HG02610 (cell line): ENCODE data around the gene COL5A2.
A peak's percentile ranks its signal among the peaks of the same experiment; 100 is the strongest.

Source experiments
- ATAC-seq: cut with Tn5 transposase; IDR thresholded peaks from one replicate; pipeline ENCODE4 v1.9.1; 2021; ENCODE audit warnings: mild to moderate bottlenecking, moderate library complexity; ENCODE audit not compliant: unreplicated experiment

The COL5A2 gene

DNA sequence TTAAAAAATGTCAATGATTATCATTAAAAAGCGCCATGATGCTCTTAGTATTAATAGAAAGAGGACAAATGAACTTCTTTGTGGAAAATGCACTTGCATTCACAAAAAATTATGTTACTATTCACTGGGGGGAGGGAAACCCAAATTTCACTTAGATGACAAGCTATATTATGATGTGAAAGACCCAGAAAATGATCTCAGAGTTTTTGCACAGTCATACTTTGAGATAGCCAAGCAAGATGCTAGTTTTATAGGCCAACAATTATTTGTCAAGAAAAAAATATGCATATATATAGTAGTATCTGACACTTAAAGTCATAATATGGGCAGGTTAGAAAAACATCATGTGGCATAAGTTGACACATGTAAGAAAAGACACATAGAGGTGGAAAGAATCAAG lies 31.6 kb downstream of the COL5A2 start:
- ATAC-seq: no peak

DNA sequence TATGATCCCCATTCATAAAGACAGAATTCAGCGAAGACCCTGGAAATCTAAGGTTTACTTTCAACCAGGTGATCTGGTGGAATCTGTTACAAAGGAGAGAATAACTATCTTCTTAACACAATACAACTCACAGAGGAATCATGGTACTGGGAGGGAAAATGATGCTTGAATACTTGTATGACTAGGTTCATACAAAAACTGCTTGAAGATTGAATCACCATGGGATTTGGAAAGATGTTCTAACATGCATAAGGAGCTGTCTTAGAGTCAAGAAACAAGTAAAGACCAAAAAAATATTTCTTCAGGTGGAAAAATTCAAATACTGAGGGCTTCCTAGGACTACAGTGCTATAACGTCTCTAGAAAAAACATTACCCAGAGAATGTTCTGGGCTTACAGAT lies 32.2 kb downstream of the COL5A2 start:
- no peak for ATAC-seq

DNA sequence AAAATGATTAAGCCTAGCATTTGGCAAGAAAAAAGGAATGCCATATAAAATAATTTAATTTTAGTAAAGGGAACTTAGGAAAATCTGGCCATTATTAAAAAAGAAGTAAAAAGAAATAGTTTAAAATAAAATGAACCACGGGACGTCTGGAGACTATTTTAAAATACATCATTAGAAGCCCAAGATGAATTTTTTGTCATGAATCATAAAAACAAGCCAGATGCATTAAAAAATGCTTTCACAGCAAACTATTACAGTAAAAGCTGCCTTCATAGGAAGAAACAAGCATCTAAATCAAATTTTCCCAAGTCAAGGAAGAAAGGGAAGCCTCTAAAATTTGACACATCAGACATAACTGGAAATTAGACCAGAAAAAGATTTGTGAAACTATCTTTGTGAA lies 33.0 kb downstream of the COL5A2 start:
- ATAC-seq: no peak

DNA sequence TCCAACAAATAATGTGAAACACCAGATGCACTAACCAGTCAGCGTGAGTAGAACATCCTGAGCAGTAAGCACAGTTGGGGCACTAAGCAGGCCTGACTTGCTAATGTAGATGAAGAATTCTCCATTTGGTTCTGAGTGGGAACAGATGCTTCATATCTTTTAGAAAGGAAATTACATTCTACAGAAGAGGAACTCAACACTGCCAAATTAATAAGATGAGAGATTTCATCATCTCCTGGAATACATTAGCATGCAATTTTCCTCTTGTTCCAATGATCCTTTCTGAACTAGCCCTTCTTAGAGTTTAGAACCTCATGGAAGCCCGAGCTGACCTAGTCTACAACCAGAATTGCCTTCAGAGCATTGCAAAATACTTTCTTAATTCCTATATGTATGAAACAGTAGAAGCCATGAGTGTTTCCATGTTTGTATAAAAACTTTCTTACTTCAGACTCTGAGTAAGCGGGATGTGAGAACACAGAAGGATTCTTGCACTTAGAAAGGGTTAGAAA lies 34.8 kb downstream of the COL5A2 start:
- ATAC-seq: no peak

DNA sequence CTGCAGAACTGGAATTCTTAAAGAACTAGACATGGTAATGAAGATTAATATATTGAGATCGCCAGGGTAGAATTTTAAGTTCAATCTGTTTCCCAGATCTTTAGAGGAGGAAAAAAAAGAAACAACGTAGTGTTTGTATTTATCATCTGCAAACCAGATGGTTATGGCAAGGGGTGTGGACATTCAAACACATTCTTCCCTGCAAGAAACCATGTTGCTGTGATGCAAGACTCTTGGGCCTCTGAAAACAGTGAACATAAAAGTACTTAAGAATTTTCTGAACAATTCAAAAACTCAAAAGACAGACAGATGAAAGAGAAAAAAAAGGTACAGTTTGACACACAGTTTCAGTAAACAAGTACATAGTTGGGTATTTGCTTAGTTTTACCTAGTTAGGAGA lies 35.6 kb downstream of the COL5A2 start:
- no peak for ATAC-seq

DNA sequence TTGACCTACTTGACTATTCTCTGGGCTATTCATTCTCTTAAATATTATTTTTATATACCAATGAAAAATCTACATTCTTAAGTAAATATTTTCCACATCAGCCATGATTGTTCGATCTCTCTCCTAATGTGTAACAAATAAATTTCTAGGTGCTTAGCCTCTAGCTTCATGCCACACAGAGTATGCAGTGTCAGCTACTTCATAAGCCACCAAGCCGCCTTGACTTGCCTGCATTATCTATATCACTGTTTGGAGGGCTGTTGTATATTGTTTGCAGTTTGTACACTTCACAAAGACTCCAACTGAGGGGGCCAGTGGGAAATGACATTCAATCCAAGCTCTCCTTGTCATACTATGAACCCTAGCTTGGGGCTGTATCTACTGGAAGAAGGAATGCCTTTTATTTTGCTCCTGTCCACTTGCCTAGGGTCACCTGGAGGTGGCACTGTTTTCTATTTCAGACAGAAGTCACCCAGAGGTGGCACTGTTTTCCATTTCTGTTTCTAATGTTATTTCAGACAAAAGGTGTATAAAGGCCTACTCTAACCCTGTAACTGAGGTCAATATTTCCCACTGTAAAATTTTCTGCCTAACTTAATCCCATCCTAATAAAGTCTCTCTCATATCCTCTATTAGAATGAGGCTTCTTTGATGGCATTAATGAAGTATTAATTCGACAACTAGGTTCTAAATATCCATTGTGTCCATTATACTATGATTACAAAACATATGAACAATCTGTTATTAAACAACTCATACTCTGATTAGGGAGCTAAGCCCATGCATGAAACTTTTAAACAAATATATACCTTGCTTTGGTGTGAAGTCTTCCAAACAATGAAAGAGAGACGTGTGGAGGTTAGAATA lies 36.4 kb downstream of the COL5A2 start:
- peak; percentile 95 for ATAC-seq

DNA sequence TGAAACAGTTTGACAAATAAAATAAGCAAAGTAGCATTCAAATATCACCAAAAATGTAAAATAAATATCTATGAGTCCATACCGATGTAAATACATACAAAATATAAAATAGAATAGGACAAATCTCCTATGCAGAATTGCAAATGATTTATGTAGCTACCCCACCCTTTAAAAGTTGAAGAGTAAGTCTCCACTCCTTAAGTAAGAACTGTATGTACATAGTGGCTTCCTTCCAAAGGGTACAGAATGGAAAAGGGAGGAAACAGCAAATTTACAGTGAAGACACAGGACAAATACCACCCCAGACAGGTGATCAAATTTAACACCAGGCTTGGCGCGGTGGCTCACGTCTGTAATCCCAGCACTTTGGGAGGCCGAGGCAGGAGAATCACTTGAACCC lies 40.8 kb downstream of the COL5A2 start:
- no peak for ATAC-seq

DNA sequence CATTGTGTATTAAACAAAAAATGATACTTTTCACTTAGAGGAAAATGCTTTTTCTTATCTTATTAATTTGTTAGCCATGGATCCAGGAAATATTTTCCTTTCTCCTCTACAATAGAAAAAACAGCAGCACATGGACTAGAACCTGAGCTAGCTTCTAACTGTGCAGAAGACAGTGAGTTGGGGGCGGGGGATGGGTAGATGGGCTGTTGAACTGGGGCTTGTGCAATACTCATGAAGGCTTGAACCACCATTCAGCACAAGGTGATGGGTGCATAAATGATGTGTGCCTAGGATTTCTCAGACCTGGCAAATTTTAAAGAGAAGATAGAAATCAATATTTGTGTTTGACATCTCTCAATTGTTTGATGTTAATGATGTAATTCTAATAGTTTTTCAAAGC lies 42.0 kb downstream of the COL5A2 start:
- no peak for ATAC-seq

DNA sequence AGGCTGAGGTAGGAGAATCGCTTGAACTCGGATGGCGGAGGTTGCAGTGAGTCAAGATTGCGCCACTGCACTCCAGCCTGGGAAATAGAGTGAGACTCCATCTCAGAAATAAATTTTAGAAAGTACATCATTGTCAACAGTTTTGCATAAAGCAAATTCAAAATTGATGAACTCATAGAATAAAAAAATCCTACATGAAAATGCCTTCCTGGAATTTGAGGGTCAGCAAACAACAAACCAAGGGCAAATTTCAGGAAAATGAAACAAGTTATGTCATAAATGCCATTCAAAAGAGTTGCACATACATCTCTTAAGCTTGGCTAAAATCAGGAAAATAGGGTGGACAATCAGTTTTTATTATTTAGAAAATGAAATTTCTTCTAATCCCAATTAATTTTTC lies 45.1 kb downstream of the COL5A2 start:
- ATAC-seq: no peak

DNA sequence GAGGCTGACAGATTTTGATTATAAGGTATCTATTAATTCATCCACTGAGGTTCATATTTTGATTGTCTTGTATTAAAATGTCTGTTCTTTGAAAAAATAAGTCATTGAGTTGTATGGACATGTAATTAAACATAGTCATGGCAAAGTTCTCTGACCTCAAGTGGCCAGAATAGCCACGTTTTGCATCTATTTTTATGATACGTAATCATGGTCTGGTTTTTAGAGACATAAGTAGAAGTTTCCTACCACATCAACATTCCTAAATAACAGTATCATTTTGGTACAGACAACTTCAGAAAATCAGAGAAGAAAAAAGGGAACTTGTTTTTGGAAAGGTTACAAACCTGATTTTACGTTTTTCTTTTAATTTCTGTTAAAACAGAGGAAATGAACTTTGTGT lies 47.6 kb downstream of the COL5A2 start:
- ATAC-seq: no peak

DNA sequence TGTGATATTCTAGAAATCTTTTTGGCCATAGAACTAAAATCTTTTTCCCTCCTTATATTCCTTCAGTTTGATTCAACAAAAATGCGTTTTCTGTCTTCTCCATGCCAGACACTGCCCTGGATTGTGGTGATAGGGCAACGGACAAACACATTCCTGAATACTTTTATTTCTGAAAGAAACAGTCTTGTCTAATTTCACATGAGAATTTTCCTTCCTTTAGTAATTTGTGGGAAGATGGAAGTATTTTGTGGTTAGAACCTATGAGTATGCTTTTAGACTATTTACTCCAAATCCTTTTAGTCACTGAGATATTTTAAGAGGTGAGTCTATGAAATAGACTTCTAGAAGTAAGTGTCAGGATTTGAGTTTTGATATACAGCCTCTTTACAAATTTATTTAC lies 49.6 kb downstream of the COL5A2 start:
- no peak for ATAC-seq

DNA sequence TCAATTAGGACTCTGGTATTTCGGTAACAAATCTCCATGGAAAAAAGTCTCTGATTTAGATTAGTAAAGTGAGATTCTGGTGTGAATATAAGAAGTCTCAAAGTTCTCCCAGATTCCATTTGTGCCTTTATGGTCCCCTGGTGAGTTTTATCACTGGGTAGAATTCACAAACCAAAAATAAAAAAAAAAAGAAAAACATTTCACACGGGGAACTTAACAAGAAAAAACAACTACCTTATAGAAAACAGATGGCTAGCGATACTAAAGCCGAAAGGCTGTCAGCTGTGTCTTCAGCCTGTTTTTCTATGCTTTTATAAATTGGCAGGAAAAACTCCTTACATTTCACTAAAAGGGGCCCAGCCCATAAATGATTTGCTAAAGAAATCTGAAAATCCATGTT lies 50.6 kb downstream of the COL5A2 start:
- no peak for ATAC-seq

DNA sequence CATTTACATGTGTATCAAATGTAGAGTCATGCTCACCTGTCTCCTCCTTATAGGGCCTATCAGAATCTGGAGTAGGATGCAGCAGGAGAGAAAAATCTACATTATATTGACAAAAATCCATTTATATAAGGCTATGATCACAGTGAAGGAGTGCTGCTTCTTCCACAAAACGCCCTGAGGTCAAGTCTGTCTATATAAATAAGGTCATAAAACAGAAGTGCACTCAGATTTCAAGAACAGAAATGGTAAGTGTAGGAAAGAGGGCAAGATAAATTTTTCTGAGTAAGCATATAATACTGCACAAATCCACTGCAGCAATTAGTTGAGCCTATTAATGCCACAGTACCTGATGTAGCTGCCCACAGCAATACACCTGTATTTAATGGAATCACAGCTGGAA lies 51.8 kb downstream of the COL5A2 start:
- no peak for ATAC-seq

DNA sequence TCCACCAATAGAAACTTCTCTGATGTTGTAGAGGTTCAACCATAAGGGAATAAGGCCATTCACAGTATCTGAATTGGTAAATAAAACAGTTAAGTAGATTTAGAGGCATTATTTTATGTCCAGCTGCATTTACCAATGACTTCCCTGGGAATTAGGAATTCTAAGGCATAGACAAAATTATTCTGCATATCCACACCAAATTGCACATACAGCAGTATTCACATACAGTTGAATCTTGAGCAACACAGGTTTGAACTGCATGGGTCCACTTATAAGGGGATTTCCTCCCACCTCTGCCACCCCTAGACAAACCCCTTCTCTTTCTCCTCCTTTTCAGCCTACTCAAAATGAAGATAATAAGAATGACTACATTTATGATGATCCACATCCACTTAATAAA lies 54.4 kb downstream of the COL5A2 start:
- no peak for ATAC-seq

DNA sequence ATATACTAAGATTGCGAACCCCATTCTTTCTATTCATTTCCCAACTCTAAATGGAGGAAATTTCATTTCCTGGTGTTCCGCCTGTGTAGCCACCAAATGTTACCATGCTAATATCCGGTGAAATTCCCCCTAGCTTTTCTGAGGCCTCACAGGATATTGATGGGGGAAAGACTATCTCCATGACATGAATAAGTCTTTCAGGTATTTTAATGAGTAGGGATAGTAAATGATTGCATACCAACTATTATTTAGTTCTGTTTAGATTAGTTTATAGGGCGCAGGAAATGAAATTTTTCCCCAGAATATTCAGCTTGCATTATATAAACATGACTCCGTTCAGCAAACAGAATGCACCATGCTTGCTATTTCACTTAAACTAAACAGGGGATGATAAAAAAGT lies 55.4 kb downstream of the COL5A2 start:
- no peak for ATAC-seq

DNA sequence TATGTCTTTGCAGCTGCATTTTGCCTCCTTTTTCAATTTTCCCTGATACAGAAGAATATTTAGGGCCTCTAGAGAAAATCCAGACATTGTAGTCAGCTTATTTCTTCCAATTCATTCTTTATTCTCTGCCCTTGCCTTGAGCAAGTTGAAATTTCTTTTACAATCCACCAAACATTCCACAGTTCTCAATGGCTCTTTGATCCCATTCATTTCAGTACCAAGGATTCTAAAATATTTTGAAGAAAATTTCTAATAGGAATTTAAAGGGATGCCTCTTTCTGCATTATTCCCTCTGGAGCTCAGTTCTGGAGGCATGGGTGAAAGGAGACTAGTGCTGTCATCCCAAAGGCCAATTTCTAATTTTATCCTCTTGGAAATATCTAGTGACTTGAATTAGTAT lies 61.2 kb downstream of the COL5A2 start:
- no peak for ATAC-seq

DNA sequence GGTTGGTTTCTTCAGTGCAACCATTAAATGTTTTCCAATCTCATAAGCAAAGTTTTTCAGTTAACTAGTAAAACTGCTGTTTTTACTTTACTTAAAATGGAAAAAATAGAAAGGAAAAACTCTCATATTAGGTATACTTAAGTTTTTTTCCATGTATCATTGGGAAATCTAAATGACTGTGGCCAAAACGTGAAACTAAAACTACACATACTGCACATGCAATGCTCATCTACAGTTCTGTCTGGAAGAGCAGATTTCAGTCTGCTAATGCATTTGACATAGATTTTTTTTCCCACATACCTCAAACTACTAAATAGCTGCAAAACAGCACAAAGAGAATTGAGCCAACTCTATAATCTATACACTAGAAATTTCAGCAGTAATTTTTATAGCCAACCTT lies 62.6 kb downstream of the COL5A2 start:
- no peak for ATAC-seq

DNA sequence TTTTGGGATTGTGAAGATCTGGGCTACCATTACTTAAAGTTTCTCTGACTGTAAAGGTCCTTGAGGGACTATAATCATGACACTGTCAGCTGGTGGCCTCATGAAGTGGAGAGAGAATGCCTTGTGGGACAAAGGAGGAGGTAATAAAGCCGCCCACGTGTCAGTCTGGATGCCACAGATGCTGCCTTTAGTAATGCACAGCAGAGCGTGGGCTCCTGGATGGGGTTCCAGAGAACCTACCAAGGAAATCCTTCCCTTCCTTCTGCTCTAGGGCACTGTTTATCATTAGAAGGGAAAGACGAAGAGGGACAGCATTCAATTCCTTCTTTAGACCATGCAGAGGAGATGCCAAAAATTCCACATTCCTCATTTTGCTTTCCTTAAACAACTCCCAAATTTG lies 63.5 kb downstream of the COL5A2 start:
- no peak for ATAC-seq

DNA sequence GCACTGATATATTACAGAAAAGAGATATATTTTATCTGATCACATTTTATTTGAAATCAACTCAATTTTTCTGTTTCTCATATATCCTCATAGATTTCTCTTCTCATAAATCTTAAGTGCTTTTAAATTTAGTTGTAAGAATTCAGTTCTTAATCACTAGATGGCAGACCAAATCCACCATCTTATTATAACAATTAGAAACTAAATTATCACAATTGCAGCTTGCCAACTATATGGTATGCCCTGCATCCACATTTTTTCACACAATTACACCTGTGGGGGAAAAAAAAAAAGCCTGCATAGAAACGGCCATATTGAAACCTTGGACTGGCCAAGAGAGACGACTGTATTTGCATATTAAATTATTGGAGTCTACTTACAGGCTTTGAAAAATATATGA lies 64.4 kb downstream of the COL5A2 start:
- ATAC-seq: no peak

DNA sequence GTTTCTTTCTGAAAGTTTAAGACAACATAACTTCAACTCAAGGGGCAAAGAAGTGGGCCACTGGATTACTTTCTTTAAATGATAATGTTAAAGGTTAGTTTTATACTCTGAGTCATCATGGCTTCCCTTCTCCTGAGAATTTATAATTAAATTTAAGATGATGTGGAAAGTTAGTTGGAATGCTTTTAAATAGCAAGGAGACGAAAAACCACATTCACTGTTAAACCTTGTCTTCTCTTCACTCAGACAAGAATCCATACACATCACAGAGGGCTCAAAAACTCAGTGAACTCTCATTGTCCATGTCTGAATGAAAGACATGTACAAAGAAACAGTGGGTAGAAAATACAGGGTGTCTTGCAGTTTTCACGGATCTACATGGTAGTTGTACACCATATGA lies 65.6 kb downstream of the COL5A2 start:
- ATAC-seq: no peak

DNA sequence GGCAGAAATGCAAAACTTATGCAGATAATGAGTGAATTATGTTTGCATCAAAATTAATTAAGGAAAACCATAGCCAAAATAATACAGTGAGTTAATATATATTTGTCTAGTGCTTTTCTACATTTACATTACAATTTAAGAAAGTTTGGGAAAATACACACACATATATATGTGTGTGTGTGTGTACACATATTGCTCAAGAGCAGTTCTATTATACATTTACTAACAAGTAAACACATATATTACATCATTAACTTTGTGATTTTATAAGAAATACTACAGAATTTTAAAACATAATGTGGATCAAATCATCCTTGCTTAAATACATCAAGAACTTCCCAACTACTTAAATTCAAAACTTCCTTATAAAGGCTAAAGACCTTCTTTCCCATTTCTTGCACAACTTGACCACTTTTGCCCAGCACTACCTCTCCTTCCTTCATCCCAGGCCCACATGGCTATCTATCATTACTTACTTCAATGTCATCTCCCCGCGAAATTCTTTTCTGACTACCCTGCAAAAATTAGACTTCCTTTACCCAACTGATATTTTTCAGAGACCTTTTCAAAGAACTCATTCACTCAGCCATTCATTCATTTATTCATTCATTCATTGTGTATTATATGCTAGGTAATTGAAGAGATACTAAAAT lies 68.4 kb downstream of the COL5A2 start:
- ATAC-seq: no peak

DNA sequence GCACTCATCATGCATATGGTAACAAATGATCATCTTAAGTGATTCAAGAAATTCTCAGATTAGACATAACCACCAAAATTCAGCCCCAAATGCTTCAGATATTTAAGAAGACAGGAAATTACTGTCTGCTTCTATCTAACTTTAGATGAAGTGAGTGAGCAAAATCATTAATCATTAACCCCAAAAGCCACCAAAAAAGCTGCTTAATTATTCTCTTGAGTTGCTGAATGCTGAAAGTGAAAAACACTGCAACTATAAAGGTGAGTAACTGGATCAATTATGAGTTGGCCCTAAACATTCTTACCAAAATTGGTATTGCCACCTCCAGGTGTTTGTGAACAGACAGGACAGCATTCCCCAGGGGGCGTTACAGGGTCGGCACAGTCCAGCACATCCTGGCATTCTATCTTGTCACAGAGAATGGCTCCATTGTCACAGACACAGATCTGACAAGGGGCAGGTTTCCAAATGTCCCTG lies 69.6 kb downstream of the COL5A2 start:
- ATAC-seq: peak; percentile 82
